Fibroblast of pulmonary artery (primary cell): ENCODE results near the gene EFHD1.

Source experiments
- DNase-seq: peaks from one replicate; pipeline ENCODE4 v3.0.0-alpha.2; 2010; ENCODE audit warnings: low read depth
- H3K4me3 ChIP-seq: replicated peaks from 2 replicates; pipeline ENCODE4 v1.5.1; 2011; ENCODE audit warnings: low read depth, mild to moderate bottlenecking, control low read depth, low read length, moderate library complexity
- CTCF ChIP-seq: IDR thresholded peaks from 2 replicates; pipeline ENCODE4 v1.5.1; 2011; ENCODE audit warnings: mild to moderate bottlenecking, control low read depth, low read length, inconsistent platforms; ENCODE audit errors: missing control alignments

EFHD1 gene

GRCh38 chr2:232615339-232615738 lies 18.1 kb upstream of the EFHD1 start:
- TF ChIP-seq CTCF: no peak
- no peak overlapping the region for H3K4me3 ChIP-seq
- DNase-seq: no peak

- DNase-seq: no peak
- no peak overlapping the region for H3K4me3 ChIP-seq
- no peak for TF ChIP-seq CTCF
Observed at GRCh38 chr2:232621186-232621585, 12.2 kb upstream of the EFHD1 start.

- no peak for DNase-seq
- H3K4me3 ChIP-seq: no peak overlapping the region
- TF ChIP-seq CTCF: no peak
Observed at GRCh38 chr2:232622563-232622962, 10.8 kb upstream of the EFHD1 start.

- DNase-seq: no peak
Observed at GRCh38 chr2:232623768-232624765, 9.3 kb upstream of the EFHD1 start.

GRCh38 chr2:232626584-232626983 lies 6.8 kb upstream of the EFHD1 start:
- no peak for TF ChIP-seq CTCF
- no peak overlapping the region for H3K4me3 ChIP-seq
- no peak for DNase-seq

More at GRCh38 chr2:232623768-232624765, 9.3 kb upstream of the EFHD1 start:
- TF ChIP-seq CTCF: no peak
- H3K4me3 ChIP-seq: no peak overlapping the region

GRCh38 chr2:232628466-232629128 lies 4.8 kb upstream of the EFHD1 start:
- no peak for DNase-seq
- no peak for TF ChIP-seq CTCF
- no peak overlapping the region for H3K4me3 ChIP-seq

- no peak overlapping the region for H3K4me3 ChIP-seq
- DNase-seq: no peak
- no peak for TF ChIP-seq CTCF
Observed at GRCh38 chr2:232629129-232629475, 4.3 kb upstream of the EFHD1 start.
